ENCODE measurements around the gene SLC35A2. TPM values are rescaled to one million over a fixed set of nuclear protein-coding genes. Genes with fewer than 3 reads are reported as not detected.
A peak's percentile ranks its signal among the peaks of the same experiment; 100 is the strongest.
"Not testable (repeated sequence)": the region's sequence is repeated elsewhere in the genome, so short reads cannot be mapped to it uniquely, and the experiment has no call there.

Gene SLC35A2
- total and polyA plus RNA-seq, 7 experiments from 2014 or later: 6.7 to 36.7 (median 14.8) TPM

GRCh38 chrX:48872017-48872416, 39.4 kb downstream of the SLC35A2 start:
- intact Hi-C loops (cut with micrococcal nuclease); DNase-seq; CTCF ChIA-PET; H3K27ac Mint-ChIP-seq; ATAC-seq; H3K9me3 ChIP-seq (ENCODE audit: control insufficient read depth in 2 of 3, low read length in 3 of 3); H3K9me3 Mint-ChIP-seq; H3K4me3 Mint-ChIP-seq; H3K4me1 Mint-ChIP-seq; H3K4me1 ChIP-seq (ENCODE audit: control insufficient read depth in 2 of 2, insufficient read depth in 2 of 2, low read length in 2 of 2); H3K27me3 Mint-ChIP-seq; H3K4me3 ChIP-seq (ENCODE audit: low read length); H3K27ac ChIP-seq (ENCODE audit: low read depth, low read length); H3K36me3 Mint-ChIP-seq; POLR2A ChIA-PET; H3K36me3 ChIP-seq (ENCODE audit: control insufficient read depth in 2 of 3, insufficient read depth in 3 of 3, low read length in 3 of 3); H3K27me3 ChIP-seq (ENCODE audit: control insufficient read depth in 2 of 2, insufficient read depth in 2 of 2, low read length in 2 of 2): not testable (repeated sequence)

- H3K36me3 Mint-ChIP-seq: no peaks in the 10 kb centered on the region
- Histone ChIP-seq H3K27ac (ENCODE audit: low read depth, low read length) (no peak overlapping the region), H3K36me3 (ENCODE audit: control insufficient read depth in 2 of 3, insufficient read depth in 3 of 3, low read length in 3 of 3) (no peaks in the 10 kb centered on the region), H3K4me1 (ENCODE audit: control insufficient read depth in 2 of 2, insufficient read depth in 2 of 2, low read length in 2 of 2) (no peaks in the 10 kb centered on the region), H3K9me3 (ENCODE audit: control insufficient read depth in 2 of 3, low read length in 3 of 3) (no peaks in the 10 kb centered on the region), H3K27me3 (ENCODE audit: control insufficient read depth in 2 of 2, insufficient read depth in 2 of 2, low read length in 2 of 2) (no peaks in the 10 kb centered on the region), H3K4me3 (ENCODE audit: low read length) (no peak overlapping the region)
- peaks cover 0 to 4% (median 0%) of the 10 kb centered on the region in 5 donors for H3K27me3 Mint-ChIP-seq
- ATAC-seq (no peak), DNase-seq (no peak)
- peaks cover 0 to 1% (median 0%) of the 10 kb centered on the region in 11 donors for H3K9me3 Mint-ChIP-seq
- intact Hi-C loops (cut with micrococcal nuclease): no loop called here
- H3K4me1 Mint-ChIP-seq: no peaks in the 10 kb centered on the region
- CTCF ChIA-PET: no interaction called here
- POLR2A ChIA-PET: no interaction called here
- H3K4me3 Mint-ChIP-seq: no peak overlapping the region
- no peak overlapping the region for H3K27ac Mint-ChIP-seq
Measured at GRCh38 chrX:48864210-48864609, 47.2 kb downstream of the SLC35A2 start.

- Histone ChIP-seq H3K27ac (ENCODE audit: low read depth, low read length) (no peak overlapping the region), H3K27me3 (ENCODE audit: control insufficient read depth in 2 of 2, insufficient read depth in 2 of 2, low read length in 2 of 2) (no peaks in the 10 kb centered on the region), H3K4me1 (ENCODE audit: control insufficient read depth in 2 of 2, insufficient read depth in 2 of 2, low read length in 2 of 2) (no peaks in the 10 kb centered on the region), H3K4me3 (ENCODE audit: low read length) (no peak overlapping the region), H3K36me3 (ENCODE audit: control insufficient read depth in 2 of 3, insufficient read depth in 3 of 3, low read length in 3 of 3) (no peaks in the 10 kb centered on the region), H3K9me3 (ENCODE audit: control insufficient read depth in 2 of 3, low read length in 3 of 3) (no peaks in the 10 kb centered on the region)
- Mint-ChIP-seq H3K4me1 (peaks cover 0 to 7% (median 6%) of the 10 kb centered on the region in 7 donors), H3K9me3 (peaks cover 0 to 3% (median 0%) of the 10 kb centered on the region in 11 donors), H3K27ac (peak overlapping the region in 1 of 9 donors; percentile 33), H3K27me3 (peaks cover 0 to 11% (median 4%) of the 10 kb centered on the region in 5 donors), H3K4me3 (no peak overlapping the region), H3K36me3 (peaks cover 0 to 5% (median 0%) of the 10 kb centered on the region in 5 donors)
- ATAC-seq (no peak), DNase-seq (peak in 2 of 9 donors; percentile 16 to 17)
- intact Hi-C loops (cut with micrococcal nuclease): loop anchor here in 1 of 2 donors (1.0 to 5.0 kb wide), 2 partner anchors 62 to 90 kb away; partner anchors contain the start of gene PIM2
- CTCF ChIA-PET: no interaction called here
- POLR2A ChIA-PET: no interaction called here
Measured at GRCh38 chrX:48854898-48855297, 56.5 kb downstream of the SLC35A2 start.

DNA sequence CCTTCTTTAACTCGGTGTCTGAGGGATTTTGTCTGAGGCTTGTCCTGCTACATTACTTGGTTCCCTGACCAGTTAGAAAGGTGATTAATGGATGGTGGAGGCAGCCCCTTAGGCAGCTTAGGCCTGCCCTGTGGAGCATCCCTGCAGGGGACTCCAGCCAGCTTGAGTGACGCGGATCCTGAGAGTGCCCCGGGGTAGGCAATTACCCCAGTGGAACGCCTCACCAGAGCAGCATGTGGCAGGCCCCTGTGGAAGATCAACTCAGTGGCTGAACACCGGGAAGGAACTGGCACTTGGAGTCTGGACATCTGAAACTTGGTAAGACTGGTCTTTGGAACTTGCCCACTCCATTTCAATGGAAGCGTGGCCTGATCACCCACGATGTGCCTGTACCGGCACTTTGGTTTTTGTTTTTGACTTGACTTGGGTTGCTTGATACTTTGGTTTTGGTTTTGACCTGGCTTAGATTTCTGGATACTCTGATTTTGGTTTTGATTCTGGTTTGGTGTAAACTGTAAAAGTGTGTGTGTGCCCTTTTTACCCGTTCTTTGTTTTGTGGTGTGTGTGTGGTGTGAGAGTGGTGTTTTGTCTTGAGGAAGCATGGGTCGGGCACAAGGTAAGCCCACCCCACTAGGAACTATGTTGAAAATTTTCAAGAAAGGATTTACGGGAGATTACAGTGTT, 57.2 kb downstream of the SLC35A2 start:
- H3K4me1 Mint-ChIP-seq: peaks cover 0 to 11% (median 6%) of the 10 kb centered on the region in 7 donors
- H3K27ac ChIP-seq (ENCODE audit: low read depth, low read length); H3K9me3 ChIP-seq (ENCODE audit: control insufficient read depth in 2 of 3, low read length in 3 of 3); H3K4me1 ChIP-seq (ENCODE audit: control insufficient read depth in 2 of 2, insufficient read depth in 2 of 2, low read length in 2 of 2); H3K4me3 ChIP-seq (ENCODE audit: low read length); DNase-seq; H3K4me3 Mint-ChIP-seq; ATAC-seq; H3K9me3 Mint-ChIP-seq; H3K36me3 Mint-ChIP-seq; H3K36me3 ChIP-seq (ENCODE audit: control insufficient read depth in 2 of 3, insufficient read depth in 3 of 3, low read length in 3 of 3); intact Hi-C loops (cut with micrococcal nuclease); H3K27me3 ChIP-seq (ENCODE audit: control insufficient read depth in 2 of 2, insufficient read depth in 2 of 2, low read length in 2 of 2); POLR2A ChIA-PET; CTCF ChIA-PET: not testable (repeated sequence)
- peaks cover 0 to 14% (median 4%) of the 10 kb centered on the region in 5 donors for H3K27me3 Mint-ChIP-seq
- H3K27ac Mint-ChIP-seq: peak overlapping the region in 1 of 9 donors; percentile 16

DNA sequence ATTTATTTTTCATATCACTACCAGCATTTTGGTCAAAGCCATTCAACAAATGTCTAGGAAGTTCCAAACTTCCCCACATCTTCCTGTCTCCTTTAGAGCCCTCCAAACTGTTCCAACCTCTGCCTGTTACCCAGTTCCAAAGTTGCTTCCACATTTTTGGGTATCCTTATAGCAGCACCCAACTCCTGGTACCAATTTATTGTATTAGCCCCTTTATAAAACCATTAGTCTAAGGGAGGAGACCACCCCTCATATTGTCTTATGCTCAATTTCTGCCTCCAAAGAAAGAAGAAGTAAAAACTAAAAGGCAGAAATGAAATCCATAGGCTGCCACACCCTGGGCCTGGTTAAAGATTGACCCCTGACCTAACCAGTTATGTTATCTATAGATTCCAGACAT, 58.0 kb downstream of the SLC35A2 start:
- H3K4me3 Mint-ChIP-seq; H3K27ac ChIP-seq (ENCODE audit: low read depth, low read length); H3K27ac Mint-ChIP-seq; H3K9me3 ChIP-seq (ENCODE audit: control insufficient read depth in 2 of 3, low read length in 3 of 3); intact Hi-C loops (cut with micrococcal nuclease); H3K36me3 ChIP-seq (ENCODE audit: control insufficient read depth in 2 of 3, insufficient read depth in 3 of 3, low read length in 3 of 3); H3K36me3 Mint-ChIP-seq; H3K27me3 ChIP-seq (ENCODE audit: control insufficient read depth in 2 of 2, insufficient read depth in 2 of 2, low read length in 2 of 2); H3K4me3 ChIP-seq (ENCODE audit: low read length); H3K4me1 ChIP-seq (ENCODE audit: control insufficient read depth in 2 of 2, insufficient read depth in 2 of 2, low read length in 2 of 2); ATAC-seq; CTCF ChIA-PET; DNase-seq; H3K9me3 Mint-ChIP-seq; POLR2A ChIA-PET: not testable (repeated sequence)
- Mint-ChIP-seq H3K27me3 (peaks cover 0 to 14% (median 4%) of the 10 kb centered on the region in 5 donors), H3K4me1 (peaks cover 0 to 17% (median 12%) of the 10 kb centered on the region in 7 donors)

Other genes starting within 250 kb of the SLC35A2 start
- 100 to 1,000 TPM in 4 of 5 experiments, 10 to 100 TPM in 1; 92.2 to 164 (median 105) TPM for gene WAS, start 227.8 kb downstream of the SLC35A2 start, total RNA-seq
- 10 to 100 TPM; 18.6 to 28.8 TPM for gene WAS, start 227.8 kb downstream of the SLC35A2 start, polyA plus RNA-seq
- gene SUV39H1, start 214.9 kb downstream of the SLC35A2 start, total RNA-seq: 10 to 100 TPM in 1 of 5 experiments, 1 to 10 TPM in 4; 4.6 to 23.3 (median 8.6) TPM
- 10 to 100 TPM; 10.1 to 13.6 TPM for gene SUV39H1, start 214.9 kb downstream of the SLC35A2 start, polyA plus RNA-seq
- not detected for gene GLOD5, start 149.9 kb downstream of the SLC35A2 start, total RNA-seq
- gene GLOD5, start 149.9 kb downstream of the SLC35A2 start, polyA plus RNA-seq: not detected
- 1 to 10 TPM in 1 of 5 experiments, under 1 TPM in 1, not detected in 3; 0.45 to 1.2 TPM for gene GATA1, start 125.1 kb downstream of the SLC35A2 start, total RNA-seq
- gene GATA1, start 125.1 kb downstream of the SLC35A2 start, polyA plus RNA-seq: not detected
- 100 to 1,000 TPM in 2 of 5 experiments, 10 to 100 TPM in 3; 84.3 to 135 (median 96.1) TPM for gene HDAC6, start 109.6 kb downstream of the SLC35A2 start, total RNA-seq
- gene HDAC6, start 109.6 kb downstream of the SLC35A2 start, polyA plus RNA-seq: 10 to 100 TPM; 13.3 to 20.1 TPM
- not detected for gene ERAS, start 85.1 kb downstream of the SLC35A2 start, total RNA-seq
- not detected for gene ERAS, start 85.1 kb downstream of the SLC35A2 start, polyA plus RNA-seq
- 10 to 100 TPM in 1 of 5 experiments, 1 to 10 TPM in 3, under 1 TPM in 1; 0.36 to 14.0 (median 3.5) TPM for gene PCSK1N, start 76.0 kb downstream of the SLC35A2 start, total RNA-seq
- gene PCSK1N, start 76.0 kb downstream of the SLC35A2 start, polyA plus RNA-seq: 1 to 10 TPM; 6.0 to 7.9 TPM
- 10 to 100 TPM; 41.1 to 46.6 (median 44.2) TPM for gene TIMM17B, start 13.9 kb downstream of the SLC35A2 start, total RNA-seq
- gene TIMM17B, start 13.9 kb downstream of the SLC35A2 start, polyA plus RNA-seq: 10 to 100 TPM; 55.8 to 57.0 TPM
- 10 to 100 TPM; 64.1 to 89.5 (median 74.6) TPM for gene PQBP1, start 13.7 kb downstream of the SLC35A2 start, total RNA-seq
- 100 to 1,000 TPM; 110 to 125 TPM for gene PQBP1, start 13.7 kb downstream of the SLC35A2 start, polyA plus RNA-seq
- gene PIM2, start 7.4 kb upstream of the SLC35A2 start, total RNA-seq: 100 to 1,000 TPM; 144 to 321 (median 276) TPM
- 100 to 1,000 TPM; 401 to 463 TPM for gene PIM2, start 7.4 kb upstream of the SLC35A2 start, polyA plus RNA-seq
- gene OTUD5, start 46.0 kb upstream of the SLC35A2 start, total RNA-seq: 10 to 100 TPM; 62.5 to 95.5 (median 90.4) TPM
- 10 to 100 TPM; 17.2 to 33.8 TPM for gene OTUD5, start 46.0 kb upstream of the SLC35A2 start, polyA plus RNA-seq
- 1 to 10 TPM; 1.4 to 5.8 (median 2.3) TPM for gene KCND1, start 60.2 kb upstream of the SLC35A2 start, total RNA-seq
- gene KCND1, start 60.2 kb upstream of the SLC35A2 start, polyA plus RNA-seq: under 1 TPM in 1 of 2 donors, not detected in 1; 0.07 TPM
- 100 to 1,000 TPM; 103 to 108 (median 105) TPM for gene GRIPAP1, start 90.6 kb upstream of the SLC35A2 start, total RNA-seq
- gene GRIPAP1, start 90.6 kb upstream of the SLC35A2 start, polyA plus RNA-seq: 10 to 100 TPM; 13.6 to 24.9 TPM
- gene TFE3, start 131.7 kb upstream of the SLC35A2 start, total RNA-seq: 10 to 100 TPM; 26.2 to 54.2 (median 30.5) TPM
- 1 to 10 TPM; 2.2 to 4.3 TPM for gene TFE3, start 131.7 kb upstream of the SLC35A2 start, polyA plus RNA-seq
- 10 to 100 TPM in 4 of 5 experiments, 1 to 10 TPM in 1; 7.6 to 15.1 (median 11.3) TPM for gene CCDC120, start 147.4 kb upstream of the SLC35A2 start, total RNA-seq
- gene CCDC120, start 147.4 kb upstream of the SLC35A2 start, polyA plus RNA-seq: 1 to 10 TPM; 1.3 to 1.6 TPM
- gene PRAF2, start 162.4 kb upstream of the SLC35A2 start, total RNA-seq: 10 to 100 TPM; 15.9 to 28.3 (median 20.4) TPM
- 10 to 100 TPM; 46.1 to 56.4 TPM for gene PRAF2, start 162.4 kb upstream of the SLC35A2 start, polyA plus RNA-seq
- gene WDR45, start 168.2 kb upstream of the SLC35A2 start, total RNA-seq: 100 to 1,000 TPM in 2 of 5 experiments, 10 to 100 TPM in 3; 51.4 to 115 (median 80.0) TPM
- gene WDR45, start 168.2 kb upstream of the SLC35A2 start, polyA plus RNA-seq: 10 to 100 TPM; 38.3 to 54.2 TPM
- 10 to 100 TPM; 11.3 to 30.9 (median 18.9) TPM for gene GPKOW, start 212.1 kb upstream of the SLC35A2 start, total RNA-seq
- gene GPKOW, start 212.1 kb upstream of the SLC35A2 start, polyA plus RNA-seq: 10 to 100 TPM; 30.7 to 42.4 TPM

Measured in naive thymus-derived CD4-positive, alpha-beta T cell (primary cell).